Measurements from ENCODE around the gene OR5F1. TPM values are rescaled to one million over a fixed set of nuclear protein-coding genes. Genes with fewer than 3 reads are reported as not detected.

Gene OR5F1
- total RNA-seq, 1 experiment from 2014 or later, result not detected

- Histone ChIP-seq H2AFZ (no peak overlapping the region), H3K4me2 (no peak overlapping the region)
Observed at GRCh38 chr11:56010716-56011115, 16.3 kb upstream of the OR5F1 start.

GRCh38 chr11:55970935-55971334 lies 23.5 kb downstream of the OR5F1 start:
- no peaks in the 10 kb centered on the region for H3K27me3 ChIP-seq (ENCODE audit: insufficient read depth, low read depth)
- CTCF ChIA-PET, result no interaction called here
- no peak overlapping the region for H3K4me3 ChIP-seq
- DNase-seq, result no peak
- BruUV-seq (replicated peaks), result no TSS peak
- H3K4me1 ChIP-seq (replicated peaks; ENCODE audit: insufficient read depth), result no peaks in the 10 kb centered on the region
- no peaks in the 10 kb centered on the region for H3K9me3 ChIP-seq (ENCODE audit: insufficient read depth, low read depth)
- no peak overlapping the region for H2AFZ ChIP-seq
- POLR2A ChIA-PET (ENCODE audit: unreplicated experiment), result no interaction called here
- no peaks in the 10 kb centered on the region for H4K20me1 ChIP-seq (ENCODE audit: insufficient read depth)
- H3K4me2 ChIP-seq, result no peak overlapping the region
- no peak overlapping the region for H3K27ac ChIP-seq
- no peaks in the 10 kb centered on the region for H3F3A ChIP-seq (ENCODE audit: insufficient read depth, low read depth)
- no peaks in the 10 kb centered on the region for H3K36me3 ChIP-seq (ENCODE audit: low read depth)
- TF ChIP-seq EZH2 (IDR thresholded peaks at IDR 0.05; ENCODE audit: low read depth), result no peak
- H3K9me2 ChIP-seq (ENCODE audit: insufficient read depth), result no peaks in the 10 kb centered on the region
- H3K79me2 ChIP-seq (ENCODE audit: low read depth), result no peaks in the 10 kb centered on the region
- intact Hi-C loops (cut with micrococcal nuclease; ENCODE audit: unreplicated experiment), result no loop called here

More at GRCh38 chr11:56010716-56011115, 16.3 kb upstream of the OR5F1 start:
- POLR2A ChIA-PET (ENCODE audit: unreplicated experiment), result no interaction called here
- H3K27me3 ChIP-seq (ENCODE audit: insufficient read depth, low read depth), result peaks cover 3% of the 10 kb centered on the region; the same call in 1 of the 2 replicates
- H3K36me3 ChIP-seq (ENCODE audit: low read depth), result no peaks in the 10 kb centered on the region
- no TSS peak for BruUV-seq (replicated peaks)
- TF ChIP-seq CTCF (conservative IDR thresholded peaks at IDR 0.05) (no peak), EZH2 (IDR thresholded peaks at IDR 0.05; ENCODE audit: low read depth) (no peak)
- H3K27ac ChIP-seq, result no peak overlapping the region
- no peak for DNase-seq
- no peaks in the 10 kb centered on the region for H3F3A ChIP-seq (ENCODE audit: insufficient read depth, low read depth)
- CTCF ChIA-PET, result no interaction called here
- 0 out of 2 replicates have a peak, but pooled peaks cover 4% of the 10 kb centered on the region for H3K9me2 ChIP-seq (ENCODE audit: insufficient read depth)
- H3K79me2 ChIP-seq (ENCODE audit: low read depth), result no peaks in the 10 kb centered on the region
- intact Hi-C loops (cut with micrococcal nuclease; ENCODE audit: unreplicated experiment), result no loop called here
- H4K20me1 ChIP-seq (ENCODE audit: insufficient read depth), result no peaks in the 10 kb centered on the region
- H3K4me1 ChIP-seq (replicated peaks; ENCODE audit: insufficient read depth), result no peaks in the 10 kb centered on the region
- H3K9me3 ChIP-seq (ENCODE audit: insufficient read depth, low read depth), result no peaks in the 10 kb centered on the region
- no peak overlapping the region for H3K4me3 ChIP-seq

GRCh38 chr11:55969845-55970244 lies 24.6 kb downstream of the OR5F1 start, which contains the start of gene OR10AG1:
Gene OR10AG1 (minus strand): TSS chr11:55969945. CDS start chr11:55969907, 38 bp downstream.
- CTCF ChIA-PET, result no interaction called here
- no peaks in the 10 kb centered on the region for H3F3A ChIP-seq (ENCODE audit: insufficient read depth, low read depth)
- intact Hi-C loops (cut with micrococcal nuclease; ENCODE audit: unreplicated experiment), result no loop called here
- H2AFZ ChIP-seq, result no peak within 1 kb of the TSS
- H3K9me2 ChIP-seq (ENCODE audit: insufficient read depth), result no peaks in the 10 kb centered on the region
- BruUV-seq (replicated peaks), result no TSS peak
- no peak within 1 kb of the TSS for H3K4me2 ChIP-seq
- no peak for TF ChIP-seq EZH2 (IDR thresholded peaks at IDR 0.05; ENCODE audit: low read depth)
- no peak for TF ChIP-seq CTCF (conservative IDR thresholded peaks at IDR 0.05)
- no peaks in the 10 kb centered on the region for H4K20me1 ChIP-seq (ENCODE audit: insufficient read depth)
- H3K27ac ChIP-seq, result no peak within 1 kb of the TSS
- POLR2A ChIA-PET (ENCODE audit: unreplicated experiment), result no interaction called here
- H3K4me3 ChIP-seq, result no peak within 1 kb of the TSS
- DNase-seq, result no peak
- H3K4me1 ChIP-seq (replicated peaks; ENCODE audit: insufficient read depth), result no peaks in the 10 kb centered on the region
- no peaks in the 10 kb centered on the region for H3K79me2 ChIP-seq (ENCODE audit: low read depth)
- H3K36me3 ChIP-seq (ENCODE audit: low read depth), result no peaks in the 10 kb centered on the region
- H3K9me3 ChIP-seq (ENCODE audit: insufficient read depth, low read depth), result no peaks in the 10 kb centered on the region
- H3K27me3 ChIP-seq (ENCODE audit: insufficient read depth, low read depth), result no peaks in the 10 kb centered on the region

GRCh38 chr11:55967914-55968313 lies 26.5 kb downstream of the OR5F1 start:
- ChIA-PET CTCF (no interaction called here), POLR2A (ENCODE audit: unreplicated experiment) (no interaction called here)
- no peaks in the 10 kb centered on the region for H3K4me1 ChIP-seq (replicated peaks; ENCODE audit: insufficient read depth)
- no peaks in the 10 kb centered on the region for H3K79me2 ChIP-seq (ENCODE audit: low read depth)
- H3K9me2 ChIP-seq (ENCODE audit: insufficient read depth), result no peaks in the 10 kb centered on the region
- no peaks in the 10 kb centered on the region for H3K27me3 ChIP-seq (ENCODE audit: insufficient read depth, low read depth)
- H4K20me1 ChIP-seq (ENCODE audit: insufficient read depth), result no peaks in the 10 kb centered on the region
- no peaks in the 10 kb centered on the region for H3F3A ChIP-seq (ENCODE audit: insufficient read depth, low read depth)
- no TSS peak for BruUV-seq (replicated peaks)
- H3K4me2 ChIP-seq, result no peak overlapping the region
- no peaks in the 10 kb centered on the region for H3K36me3 ChIP-seq (ENCODE audit: low read depth)
- TF ChIP-seq CTCF (conservative IDR thresholded peaks at IDR 0.05), result no peak
- TF ChIP-seq EZH2 (IDR thresholded peaks at IDR 0.05; ENCODE audit: low read depth), result no peak
- no peak overlapping the region for H2AFZ ChIP-seq
- H3K27ac ChIP-seq, result no peak overlapping the region
- H3K9me3 ChIP-seq (ENCODE audit: insufficient read depth, low read depth), result no peaks in the 10 kb centered on the region
- intact Hi-C loops (cut with micrococcal nuclease; ENCODE audit: unreplicated experiment), result no loop called here
- H3K4me3 ChIP-seq, result no peak overlapping the region
- DNase-seq, result no peak

Data from PC-9 (cell line).